GM18508 (cell line): Measurements from ENCODE around the gene PRRC2C.
"Not testable (repeated sequence)": the region's sequence is repeated elsewhere in the genome, so short reads cannot be mapped to it uniquely, and the experiment has no call there.

Experiments used
- ATAC-seq: cut with Tn5 transposase; IDR thresholded peaks from one replicate; pipeline ENCODE4 v1.9.1; 2021; ENCODE audit warnings: moderate number of reproducible peaks; ENCODE audit not compliant: insufficient read depth, unreplicated experiment

PRRC2C gene

GRCh38 chr1:171485375-171486047, at the start of gene PRRC2C:
PRRC2C (plus strand) TSS chr1:171485530; CDS start chr1:171512089, 26,559 bp downstream.
- peak; percentile 89 for ATAC-seq

- no peak for ATAC-seq
Measured at GRCh38 chr1:171438441-171438840, 46.9 kb upstream of the PRRC2C start.

GRCh38 chr1:171440201-171440600, 45.1 kb upstream of the PRRC2C start:
- ATAC-seq = not testable (repeated sequence)

DNA sequence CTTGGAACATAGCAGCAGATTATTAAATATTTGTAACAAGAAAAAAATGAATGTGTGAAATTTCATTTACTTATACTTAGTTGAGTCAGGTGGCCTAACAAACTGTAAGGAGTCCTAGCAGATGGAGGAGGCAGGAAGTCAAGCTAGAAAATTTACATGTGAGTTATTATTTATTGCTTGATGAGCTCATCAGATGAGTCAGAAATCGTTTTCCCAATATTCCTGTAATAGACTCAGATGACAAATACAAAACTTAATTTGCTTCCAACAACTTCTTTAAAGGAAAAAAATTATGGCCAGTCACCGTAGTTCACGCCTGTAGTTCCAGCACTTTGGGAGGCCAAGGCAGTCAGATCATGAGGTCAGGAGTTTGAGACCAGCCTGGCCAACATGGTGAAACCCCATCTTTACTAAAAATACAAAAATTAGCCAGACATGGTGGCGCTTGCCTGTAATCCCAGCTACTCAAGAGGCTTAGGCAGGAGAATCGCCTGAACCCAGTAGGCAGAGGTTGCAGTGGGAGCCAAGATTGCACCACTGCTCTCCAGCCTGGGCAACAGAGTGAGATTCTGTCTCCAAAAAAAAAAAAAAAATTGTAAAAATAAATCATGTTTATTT, 43.9 kb upstream of the PRRC2C start:
- ATAC-seq = not testable (repeated sequence)

- no peak for ATAC-seq
Measured at GRCh38 chr1:171446386-171446785, 38.9 kb upstream of the PRRC2C start.

- no peak for ATAC-seq
Measured at GRCh38 chr1:171455967-171456366, 29.4 kb upstream of the PRRC2C start.

GRCh38 chr1:171457412-171457811, 27.9 kb upstream of the PRRC2C start:
- no peak for ATAC-seq

GRCh38 chr1:171460018-171460620, 25.2 kb upstream of the PRRC2C start:
- no peak for ATAC-seq

DNA sequence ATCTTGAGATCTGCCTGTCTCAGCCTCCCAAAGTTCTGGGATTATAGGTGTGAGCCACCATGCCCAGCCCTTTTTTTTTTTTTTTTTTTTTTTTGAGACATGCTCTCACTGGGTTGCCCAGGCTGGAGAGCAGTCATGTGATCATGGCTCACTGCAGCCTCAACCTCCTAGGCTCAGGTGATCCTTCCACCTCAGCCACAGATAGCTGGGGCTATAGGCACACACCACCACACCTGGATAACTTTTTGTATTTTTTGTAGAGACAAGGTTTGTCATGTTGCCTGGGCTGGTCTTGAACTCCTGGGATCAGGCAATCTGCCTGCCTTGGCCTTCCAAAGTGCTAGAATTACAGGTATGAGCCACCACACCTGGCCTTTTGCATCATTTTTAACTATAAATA, 17.7 kb upstream of the PRRC2C start:
- ATAC-seq = no peak

- peak; percentile 63 for ATAC-seq
Measured at GRCh38 chr1:171468120-171468750, 17.1 kb upstream of the PRRC2C start.

DNA sequence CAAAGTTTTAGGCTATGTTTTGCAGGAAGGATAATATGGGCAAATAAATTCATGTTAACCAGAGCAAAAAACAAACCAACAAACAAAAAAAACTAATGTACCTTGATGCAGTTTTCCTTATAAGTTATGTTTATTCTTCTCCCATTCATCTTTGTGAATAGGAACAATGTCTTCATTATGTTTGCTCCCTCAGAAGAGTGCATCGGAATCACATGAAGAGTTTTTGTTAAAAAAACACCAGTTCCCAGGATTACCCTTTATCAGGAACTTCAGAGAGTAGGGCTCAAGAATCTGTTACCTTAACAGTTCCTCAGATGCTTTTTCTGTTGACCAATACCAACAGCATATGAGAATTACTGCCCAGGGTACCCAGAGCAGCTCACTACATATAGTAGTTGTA, 14.6 kb upstream of the PRRC2C start:
- ATAC-seq = no peak

DNA sequence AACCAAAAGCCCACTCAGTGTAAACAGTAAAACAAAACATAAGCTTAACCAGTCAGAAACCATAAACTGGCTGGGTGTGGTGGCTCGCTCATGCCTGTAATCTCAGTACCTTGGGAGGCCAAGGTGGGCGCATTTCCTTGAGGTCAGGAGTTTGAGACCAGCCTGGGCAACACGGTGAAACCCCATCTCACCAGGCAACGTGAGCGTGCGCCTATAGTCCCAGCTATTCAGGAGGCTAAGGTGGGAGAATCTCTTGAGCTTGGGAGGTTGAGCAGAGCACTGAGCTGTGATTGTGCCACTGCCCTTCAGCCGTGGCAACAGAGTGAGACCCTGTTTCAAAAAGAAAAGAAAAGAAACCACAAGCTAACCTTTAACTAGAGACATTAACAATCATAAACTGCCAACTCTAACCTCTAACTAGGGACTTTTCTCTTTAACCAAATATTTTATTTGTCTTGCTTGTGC, 13.1 kb upstream of the PRRC2C start:
- ATAC-seq = peak; percentile 50

- ATAC-seq = no peak
Measured at GRCh38 chr1:171476829-171477228, 8.5 kb upstream of the PRRC2C start.

DNA sequence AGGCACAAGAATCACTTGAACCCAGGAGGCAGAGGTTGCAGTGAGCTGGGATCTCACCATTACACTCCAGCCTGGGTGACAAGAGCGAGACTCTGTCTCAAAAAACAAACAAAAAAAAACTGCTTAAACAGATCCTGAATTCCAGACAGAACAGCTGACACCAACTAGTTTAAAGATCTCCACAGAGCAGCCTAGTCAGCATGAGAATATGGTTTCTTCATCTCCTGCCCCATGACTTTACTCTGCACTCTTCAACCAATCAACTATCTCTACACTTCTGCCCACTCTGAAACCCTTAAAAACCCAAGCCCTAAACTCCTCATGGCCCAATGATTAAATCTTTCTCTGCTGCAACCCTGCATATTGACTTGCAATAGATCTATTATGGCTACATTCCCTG, 7.5 kb upstream of the PRRC2C start:
- ATAC-seq = no peak

DNA sequence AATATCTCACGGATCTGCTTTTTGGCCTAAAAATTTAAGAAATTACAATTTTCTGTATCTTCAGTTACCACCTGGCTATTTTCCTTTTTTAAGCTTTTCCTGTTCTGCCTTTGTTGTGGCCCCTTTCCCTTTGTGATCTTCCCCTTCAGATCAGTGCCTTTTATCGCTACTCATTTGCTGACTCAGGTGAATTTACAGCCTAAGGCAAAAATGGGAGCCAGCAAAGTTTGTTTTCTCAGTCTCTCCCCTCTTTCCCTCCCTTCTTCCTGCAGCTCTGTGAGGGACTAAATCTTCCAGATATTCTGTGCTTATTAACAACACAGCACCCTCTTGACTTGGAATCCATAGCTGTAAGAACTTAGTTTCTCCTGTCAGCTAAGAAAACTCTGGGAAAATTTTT, 5.3 kb upstream of the PRRC2C start:
- no peak for ATAC-seq

- ATAC-seq = peak; percentile 52
Measured at GRCh38 chr1:171484760-171485374, 463 bp upstream of the PRRC2C start.

DNA sequence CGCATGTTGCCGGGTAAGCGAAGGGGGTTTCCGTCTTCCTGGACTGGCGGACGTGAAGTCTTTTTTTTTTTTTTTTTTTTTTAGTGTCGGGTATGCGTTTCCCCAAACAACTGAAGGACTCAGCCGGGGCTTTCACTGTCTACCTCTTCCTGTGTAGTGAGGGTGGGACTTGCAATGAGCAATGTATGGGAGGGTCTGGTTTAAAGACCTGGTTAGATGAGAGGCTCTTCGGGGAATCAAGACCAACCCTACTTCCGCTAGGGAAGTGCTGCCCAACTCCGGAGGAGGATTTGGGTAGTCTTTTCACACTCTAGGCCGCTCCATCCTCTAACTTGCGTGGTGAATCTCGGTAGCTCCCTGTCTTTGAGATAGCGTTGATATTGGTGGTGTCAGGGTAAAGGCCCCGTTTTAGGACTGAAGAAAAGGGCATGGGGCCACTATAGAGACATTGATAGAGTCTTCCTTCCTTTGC, 754 bp downstream of the PRRC2C start:
- peak; percentile 27 for ATAC-seq

GRCh38 chr1:171487038-171487437, 1.7 kb downstream of the PRRC2C start:
- ATAC-seq = no peak

DNA sequence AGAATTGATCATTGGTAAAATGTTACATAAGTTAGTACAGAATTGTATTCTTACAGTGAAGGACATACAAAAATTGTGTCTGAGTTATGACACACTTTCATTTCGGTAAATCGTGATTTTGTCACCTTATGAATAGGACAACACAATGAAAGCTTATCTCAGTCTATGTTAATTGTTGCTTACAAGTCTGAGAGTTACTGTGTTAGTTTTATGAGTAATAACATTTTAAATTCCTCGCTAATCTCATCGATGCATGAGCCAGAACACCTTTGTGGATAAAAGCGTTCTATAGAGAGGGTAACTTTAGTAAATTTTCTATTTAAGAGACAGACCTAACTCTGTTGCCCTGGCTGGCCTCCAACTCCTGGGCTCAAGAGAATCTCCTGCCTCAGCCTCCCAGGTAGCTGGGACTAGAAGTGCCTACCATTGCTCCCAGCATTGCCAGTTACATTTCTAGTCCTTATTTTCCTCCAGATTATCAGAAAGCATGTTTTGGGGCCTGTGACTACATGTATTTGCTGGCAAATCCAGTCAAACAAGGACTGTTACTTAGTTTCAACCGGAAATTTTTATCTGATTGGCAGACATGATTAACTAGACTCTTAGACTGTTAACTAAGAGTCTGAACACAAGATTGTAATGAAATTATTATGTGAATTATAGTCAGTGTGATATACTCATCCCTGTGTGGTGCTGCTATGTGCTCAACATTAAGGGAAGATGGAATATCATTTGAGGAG, 3.0 kb downstream of the PRRC2C start:
- ATAC-seq = no peak

DNA sequence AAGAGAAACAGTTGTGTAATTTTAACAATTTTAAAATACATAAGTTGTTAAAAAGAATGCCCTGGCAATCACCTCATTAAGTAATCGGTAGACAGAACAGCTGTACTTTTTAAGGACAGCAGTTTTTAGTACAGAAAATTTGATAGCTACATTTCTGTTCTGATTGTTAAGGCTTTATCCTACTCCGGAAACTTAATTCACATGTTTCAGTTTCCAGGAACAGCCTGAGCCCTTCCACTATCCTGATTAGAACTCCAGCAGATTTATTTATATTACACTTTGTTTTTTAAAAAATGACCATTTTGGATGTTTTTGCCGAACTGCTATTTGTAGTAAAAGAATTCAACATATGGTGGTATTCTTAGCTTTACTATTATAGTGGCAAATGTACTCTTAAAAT, 8.7 kb downstream of the PRRC2C start:
- ATAC-seq = no peak
